ENCODE data around the gene ENOPH1.
"Not testable (repeated sequence)": the region's sequence is repeated elsewhere in the genome, so short reads cannot be mapped to it uniquely, and the experiment has no call there.

The ENOPH1 gene

DNA sequence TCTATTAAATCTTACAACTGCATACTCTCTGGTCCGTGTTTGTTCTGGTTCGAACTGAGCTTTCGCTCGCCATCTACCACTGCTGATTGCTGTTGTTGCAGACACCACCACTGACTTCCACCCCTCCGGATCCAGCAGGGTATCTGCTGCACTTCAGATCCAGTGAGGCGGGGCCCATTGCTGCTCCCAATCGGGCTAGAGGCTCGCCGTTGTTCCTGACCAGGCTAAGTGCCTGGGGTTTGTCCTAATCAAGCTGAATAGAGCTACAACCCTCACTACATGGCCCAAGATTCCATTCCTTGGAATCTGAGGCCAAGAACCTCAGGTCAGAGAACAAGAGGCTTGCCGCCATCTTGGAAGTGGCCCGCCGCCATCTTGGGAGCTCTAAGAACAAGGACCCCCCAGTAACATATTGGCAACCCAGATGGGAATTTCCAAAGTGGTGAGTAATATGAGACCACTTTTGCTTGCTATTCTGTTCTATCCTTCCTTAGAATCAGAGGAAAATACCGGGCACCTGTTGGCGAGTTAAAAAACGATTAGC lies 43.3 kb downstream of the ENOPH1 start:
- DNase-seq (ENCODE audit: low read depth): no peak

DNA sequence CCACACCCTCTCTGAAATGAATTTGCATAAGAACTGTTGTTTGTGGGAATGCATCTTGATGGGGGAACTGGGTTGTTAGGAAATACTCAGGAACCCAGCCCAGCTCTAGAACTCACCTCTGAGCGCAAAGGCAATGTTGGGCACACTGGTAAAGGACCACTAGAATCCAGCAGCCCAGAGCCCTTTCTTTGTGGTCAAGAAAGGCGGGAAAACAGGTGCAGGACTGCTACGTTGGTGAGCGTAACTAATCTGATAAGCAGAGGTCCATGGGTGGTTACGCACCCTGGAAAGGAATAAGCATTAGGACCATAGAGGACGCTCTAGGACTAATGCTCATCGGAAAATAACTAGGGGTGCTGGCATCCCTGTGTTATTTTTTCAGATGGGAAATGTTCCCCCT lies 45.5 kb downstream of the ENOPH1 start:
- DNase-seq (ENCODE audit: low read depth): not testable (repeated sequence)

DNA sequence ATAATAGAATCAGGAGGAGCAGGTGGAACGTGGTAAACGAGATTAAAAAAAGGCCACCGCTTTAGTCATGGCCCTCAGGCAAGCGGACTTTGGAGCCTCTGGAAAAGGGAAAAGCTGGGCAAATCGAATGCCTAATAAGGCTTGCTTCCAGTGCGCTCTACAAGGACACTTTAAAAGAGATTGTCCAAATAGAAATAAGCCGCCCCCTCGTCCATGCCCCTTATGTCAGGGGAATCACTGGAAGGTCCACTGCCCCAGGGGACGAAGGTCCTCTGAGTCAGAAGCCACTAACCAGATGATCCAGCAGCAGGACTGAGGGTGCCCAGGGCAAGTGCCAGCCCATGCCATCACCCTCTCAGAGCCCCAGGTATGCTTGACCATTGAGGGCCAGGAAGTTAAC lies 47.1 kb downstream of the ENOPH1 start:
- DNase-seq (ENCODE audit: low read depth): not testable (repeated sequence)

DNA sequence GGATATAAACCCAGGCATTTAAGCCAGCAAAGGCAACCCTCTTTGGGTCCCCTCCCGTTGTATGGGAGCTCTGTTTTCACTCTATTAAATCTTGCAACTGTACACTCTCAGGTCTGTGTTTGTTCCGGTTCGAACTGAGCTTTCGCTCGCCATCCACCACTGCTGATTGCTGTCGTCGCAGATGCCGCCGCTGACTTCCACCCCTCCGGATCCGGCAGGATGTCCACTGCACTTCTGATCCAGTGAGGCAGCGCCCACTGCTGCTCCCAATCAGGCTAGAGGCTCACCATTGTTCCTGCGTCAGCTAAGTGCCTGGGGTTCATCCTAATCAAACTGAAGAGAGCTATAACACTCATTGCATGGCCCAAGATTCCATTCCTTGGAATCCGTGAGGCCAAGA lies 49.2 kb downstream of the ENOPH1 start:
- DNase-seq (ENCODE audit: low read depth): no peak

DNA sequence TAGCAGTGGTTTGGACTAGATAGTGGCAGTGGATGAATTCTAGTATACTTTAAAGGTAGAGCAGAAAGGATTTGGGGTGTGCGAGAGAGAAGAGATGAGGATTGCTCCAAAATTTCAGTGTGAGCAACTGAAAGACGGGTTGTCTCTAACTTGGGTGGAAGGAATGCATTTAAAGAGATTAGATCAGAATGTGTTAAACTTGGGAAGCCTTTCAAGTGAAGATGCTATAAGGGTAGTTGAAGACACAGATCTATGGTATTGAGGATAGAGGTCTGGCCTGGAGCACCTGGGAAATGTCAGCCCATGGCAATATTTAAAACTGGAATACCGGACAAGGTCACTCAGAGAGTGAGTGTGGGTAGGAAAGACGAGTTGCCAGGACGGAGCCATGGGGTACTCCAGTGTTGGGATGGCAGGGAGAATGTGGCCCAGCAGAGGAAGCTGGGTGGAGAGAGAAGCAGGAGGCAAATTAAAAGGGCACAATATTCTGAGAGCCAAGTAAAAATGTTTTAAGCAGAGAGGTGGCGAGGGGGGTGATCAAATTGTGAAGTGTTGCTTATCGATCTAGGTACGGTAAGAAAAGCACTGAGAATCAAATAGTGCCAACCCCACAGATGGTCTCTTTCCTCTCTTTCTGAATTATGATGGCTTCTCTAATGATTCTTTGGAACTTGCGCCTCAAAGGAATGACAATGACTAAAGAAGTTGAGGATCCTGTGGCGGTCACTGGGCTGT lies 50.5 kb downstream of the ENOPH1 start:
- DNase-seq (ENCODE audit: low read depth): no peak

DNA sequence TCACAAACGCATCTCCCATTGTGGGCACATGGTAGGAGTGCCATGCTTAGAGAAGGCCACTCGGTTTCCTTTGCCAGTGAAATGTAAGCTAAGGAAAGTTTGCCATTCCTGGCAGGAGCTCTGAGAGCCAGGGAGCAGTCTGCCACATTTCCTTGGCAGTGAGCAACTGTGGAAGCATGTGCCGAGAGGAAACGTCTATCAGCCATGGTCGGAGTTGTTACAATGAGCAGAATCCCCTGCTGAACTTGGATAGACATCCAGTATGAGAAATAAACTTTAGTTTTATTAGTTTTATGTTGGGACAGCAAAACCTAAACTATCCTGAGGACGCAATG lies 51.1 kb downstream of the ENOPH1 start:
- DNase-seq (ENCODE audit: low read depth): no peak

GRCh38 chr4:82482387-82482786 lies 52.0 kb downstream of the ENOPH1 start:
- no peak for DNase-seq (ENCODE audit: low read depth)

- DNase-seq (ENCODE audit: low read depth): no peak
These were observed 54.8 kb downstream of the ENOPH1 start for GRCh38 chr4:82484996-82485783.

DNA sequence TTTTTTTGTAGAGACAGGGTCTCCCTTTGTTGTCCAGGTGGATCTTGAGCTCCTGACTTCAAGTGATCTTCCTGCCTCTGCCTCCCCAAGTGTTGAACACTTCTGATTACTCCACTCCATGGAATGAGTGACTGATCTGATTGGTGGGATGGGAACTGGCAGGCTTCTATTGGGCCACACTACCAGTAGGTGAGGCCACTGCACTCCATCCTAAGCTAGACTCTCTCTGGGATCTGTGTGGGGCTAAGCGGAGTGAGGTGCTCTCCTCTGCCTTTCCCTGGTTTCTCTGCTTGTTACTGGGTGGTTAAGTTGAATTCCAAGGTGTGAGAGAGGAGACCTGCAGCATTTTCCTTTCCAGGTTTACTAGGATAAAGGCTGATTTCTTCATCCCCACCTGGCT lies 58.7 kb downstream of the ENOPH1 start:
- DNase-seq (ENCODE audit: low read depth): no peak

- no peak for DNase-seq (ENCODE audit: low read depth)
These were observed 59.6 kb downstream of the ENOPH1 start for GRCh38 chr4:82489987-82490386.

GRCh38 chr4:82491251-82491960 lies 61.0 kb downstream of the ENOPH1 start:
- no peak for DNase-seq (ENCODE audit: low read depth)

GRCh38 chr4:82493721-82494425 lies 63.5 kb downstream of the ENOPH1 start:
- no peak for DNase-seq (ENCODE audit: low read depth)

DNA sequence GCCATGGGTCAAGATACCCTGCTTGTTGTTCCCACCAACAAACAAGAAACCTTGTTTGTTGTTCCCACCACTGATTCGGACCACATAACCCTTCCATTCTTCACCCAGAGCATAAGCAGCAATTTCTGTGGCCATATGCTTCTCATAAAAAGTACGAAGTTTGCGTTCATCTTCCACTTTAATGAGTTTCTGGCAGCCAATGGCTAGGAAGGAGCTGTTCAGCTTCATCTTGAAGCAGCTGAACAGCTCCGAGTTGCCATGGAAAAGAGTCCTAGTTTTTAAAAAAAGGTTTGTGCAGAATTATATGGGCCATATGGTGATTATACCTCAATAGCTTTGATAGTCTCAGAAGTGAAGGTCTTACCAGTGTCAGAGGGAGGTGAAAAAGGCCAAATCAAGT lies 65.3 kb downstream of the ENOPH1 start:
- DNase-seq (ENCODE audit: low read depth): no peak

DNA sequence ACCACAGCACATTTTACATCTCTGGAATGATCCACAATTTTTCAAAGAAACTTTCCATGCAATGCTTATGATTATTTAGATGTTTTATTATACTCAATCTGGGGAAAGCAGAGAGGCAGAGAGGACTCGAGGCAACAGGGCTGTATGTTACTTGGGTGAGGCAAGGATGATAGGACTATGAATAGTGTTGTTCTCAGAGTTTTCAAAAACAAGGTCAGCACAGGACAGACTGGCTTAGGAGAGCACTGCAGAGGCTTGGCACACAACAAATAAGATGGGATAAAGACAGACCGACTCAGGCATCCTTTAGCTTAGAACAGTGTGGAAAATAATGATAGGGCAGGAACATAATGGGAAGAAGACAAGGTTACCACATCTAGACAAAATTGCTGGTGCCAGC lies 66.0 kb downstream of the ENOPH1 start:
- DNase-seq (ENCODE audit: low read depth): no peak

DNA sequence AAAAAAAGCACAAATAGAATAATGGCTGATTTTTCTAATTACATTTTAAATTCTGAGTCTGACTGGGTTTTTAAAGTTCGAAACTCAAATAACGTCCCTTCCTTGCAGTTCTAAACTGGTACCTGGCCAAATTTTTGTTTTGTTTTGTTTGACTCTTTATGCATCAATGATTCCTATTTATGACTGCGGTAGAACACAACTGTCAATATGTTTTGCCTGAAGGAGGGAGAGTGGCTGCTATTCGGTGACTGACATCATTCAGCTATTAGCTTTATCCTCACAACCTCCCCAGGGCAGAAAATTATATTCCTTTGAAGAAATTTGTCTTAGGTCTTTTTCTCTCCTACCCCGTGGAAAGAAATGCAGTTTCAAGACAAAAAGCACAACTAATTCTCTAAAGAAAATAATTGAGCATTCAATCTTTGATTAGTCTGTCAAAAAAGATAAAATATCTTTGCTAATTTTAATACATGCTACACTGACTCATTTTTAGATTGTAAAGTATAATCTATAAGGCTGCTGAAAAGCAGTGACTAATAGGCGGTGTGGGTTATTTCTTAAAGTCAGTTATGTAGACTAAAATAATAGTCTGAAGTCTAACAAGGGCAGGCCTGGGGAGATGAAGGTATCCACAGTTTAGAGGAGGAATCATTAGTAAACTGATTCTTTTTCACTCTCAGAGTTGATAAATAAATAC lies 69.5 kb downstream of the ENOPH1 start:
- DNase-seq (ENCODE audit: low read depth): no peak

- no peak for DNase-seq (ENCODE audit: low read depth)
These were observed 70.2 kb downstream of the ENOPH1 start for GRCh38 chr4:82500435-82501153.

DNA sequence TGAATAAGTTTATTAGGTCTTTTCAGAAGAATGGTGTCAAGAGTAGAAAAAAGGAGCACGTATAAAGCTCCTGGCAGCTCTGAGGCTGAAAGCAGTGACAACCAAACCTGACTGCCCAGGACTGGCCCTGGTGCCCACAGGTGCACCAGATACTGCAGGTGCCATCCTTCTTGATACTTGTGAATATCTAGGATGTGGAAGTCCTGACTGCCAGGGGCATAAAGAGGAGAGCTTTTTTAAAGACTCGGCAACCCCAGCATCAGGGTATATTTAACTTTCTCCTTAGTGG lies 70.7 kb downstream of the ENOPH1 start:
- DNase-seq (ENCODE audit: low read depth): no peak

GRCh38 chr4:82508011-82508410 lies 77.6 kb downstream of the ENOPH1 start:
- no peak for DNase-seq (ENCODE audit: low read depth)

DNA sequence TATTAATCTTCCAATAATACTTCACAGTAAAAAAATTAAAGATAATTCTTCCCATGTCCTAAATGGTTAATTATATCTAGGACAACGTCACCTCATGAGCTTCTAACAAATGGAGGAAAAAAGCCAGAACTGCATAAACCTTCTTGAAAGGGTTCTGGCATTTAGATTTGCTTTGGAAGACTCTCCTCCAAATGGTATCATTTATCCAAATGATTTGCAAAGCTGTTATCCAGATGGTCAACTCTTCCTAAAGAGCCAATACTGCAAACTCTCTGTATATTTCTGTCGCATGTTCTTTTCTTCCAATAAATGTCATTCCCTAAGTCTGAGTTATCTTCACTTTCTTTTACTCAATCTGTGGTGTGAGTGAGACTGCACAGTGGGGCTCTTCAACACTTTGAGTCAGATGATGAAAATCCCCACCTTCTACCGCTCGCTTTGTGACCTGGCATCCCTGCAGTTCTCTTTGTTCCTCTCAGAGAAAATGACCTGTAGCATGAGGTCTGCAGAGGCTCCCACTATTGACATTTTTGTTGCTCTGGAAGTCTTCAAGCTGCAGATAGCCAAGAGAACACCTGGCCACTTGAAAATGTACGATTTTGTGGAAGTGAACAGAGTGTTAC lies 78.5 kb downstream of the ENOPH1 start:
- no peak for DNase-seq (ENCODE audit: low read depth)

DNA sequence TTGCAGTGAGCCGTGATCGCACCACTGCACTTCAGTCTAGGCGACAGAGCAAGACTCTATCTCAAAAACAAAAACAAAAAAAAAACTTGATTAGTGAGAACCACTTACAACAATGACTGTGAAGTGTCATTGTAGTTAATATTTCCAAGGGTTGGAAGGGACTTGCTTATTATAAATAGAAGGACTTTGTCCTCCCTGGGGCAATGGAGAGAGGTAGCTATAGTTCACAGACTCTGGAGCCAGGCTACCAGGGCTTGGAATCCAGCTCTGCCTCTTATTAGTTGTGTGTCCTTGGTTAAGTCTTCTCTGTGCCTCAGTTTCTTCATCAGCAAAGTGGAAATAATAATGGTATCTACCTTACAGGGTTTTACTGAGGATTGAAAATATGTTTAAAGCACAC lies 79.8 kb downstream of the ENOPH1 start:
- no peak for DNase-seq (ENCODE audit: low read depth)
